Germinal center (tissue), 1 donor: ENCODE results near the gene EYA4.
"Not testable (repeated sequence)": the region's sequence is repeated elsewhere in the genome, so short reads cannot be mapped to it uniquely, and the experiment has no call there.

ENCODE experiments used
- DNase-seq: peaks from one replicate; pipeline ENCODE4 v3.0.0; 2012; ENCODE audit warnings: mixed read lengths, low spot score

The EYA4 gene

DNA sequence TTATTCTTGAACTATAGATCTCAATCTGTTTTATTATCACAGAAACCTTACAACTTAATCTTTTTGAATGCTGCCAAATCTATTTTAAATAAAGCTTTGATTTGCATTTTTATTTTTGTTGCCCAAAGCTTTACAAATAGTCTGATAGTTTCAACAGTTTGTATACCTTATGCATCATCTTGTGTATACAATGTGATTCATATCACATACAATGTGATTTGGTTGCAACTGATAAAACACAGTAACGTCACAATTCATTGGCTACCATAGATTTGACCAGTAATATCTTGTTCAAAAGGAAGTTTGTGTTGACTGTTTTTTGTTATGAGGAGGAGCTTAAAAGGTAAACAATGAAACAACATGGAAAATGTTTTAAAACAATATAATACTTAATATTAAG lies 110.9 kb downstream of the EYA4 start:
- DNase-seq = no peak

GRCh38 chr6:133353061-133353460 lies 111.9 kb downstream of the EYA4 start:
- DNase-seq = no peak

DNA sequence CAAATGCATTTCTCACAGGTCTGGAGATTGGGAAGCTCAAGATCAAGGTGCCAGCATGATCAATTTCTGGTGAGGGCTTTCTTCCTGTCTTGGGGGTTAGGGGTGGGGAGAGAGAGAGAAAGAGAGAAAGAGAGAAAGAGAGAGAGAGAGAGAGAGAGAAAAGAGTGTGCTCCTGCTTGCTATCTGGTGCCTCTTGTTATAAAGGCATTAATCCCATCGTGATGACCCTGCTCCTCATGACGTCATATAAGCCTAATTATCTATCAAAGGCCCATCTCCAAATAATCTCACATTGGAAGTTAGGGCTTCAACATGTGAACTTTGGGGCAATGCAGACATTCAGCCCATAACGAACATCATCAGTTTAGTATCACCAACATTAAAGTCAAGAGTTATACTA lies 114.8 kb downstream of the EYA4 start:
- DNase-seq = no peak

GRCh38 chr6:133358574-133359150 lies 117.5 kb downstream of the EYA4 start:
- no peak for DNase-seq

GRCh38 chr6:133359256-133359655 lies 118.1 kb downstream of the EYA4 start:
- DNase-seq = no peak

DNA sequence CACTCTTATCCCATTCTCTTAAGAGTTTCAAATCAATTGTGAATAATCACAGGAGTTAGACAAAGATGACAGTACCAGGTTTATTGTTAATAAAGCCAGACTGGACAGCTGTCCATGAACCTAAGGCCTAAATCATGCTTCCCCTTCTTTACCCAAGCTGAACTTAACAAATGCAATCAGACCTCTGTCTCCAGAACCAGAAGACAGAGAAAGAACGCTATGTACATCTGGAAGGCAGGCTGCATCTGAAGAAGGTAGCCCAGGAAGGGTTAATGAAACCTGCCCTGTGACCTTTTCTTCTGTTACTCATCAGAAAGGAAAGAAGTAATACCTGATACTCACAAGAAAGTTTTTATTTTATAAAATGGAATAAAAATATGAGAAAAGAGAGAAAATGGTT lies 118.6 kb downstream of the EYA4 start:
- no peak for DNase-seq

- no peak for DNase-seq
Observed at GRCh38 chr6:133360194-133360593, 119.0 kb downstream of the EYA4 start.

- no peak for DNase-seq
Observed at GRCh38 chr6:133362813-133363212, 121.7 kb downstream of the EYA4 start.

GRCh38 chr6:133368664-133369063 lies 127.5 kb downstream of the EYA4 start:
- DNase-seq = no peak

GRCh38 chr6:133369773-133370272 lies 128.7 kb downstream of the EYA4 start:
- no peak for DNase-seq

DNA sequence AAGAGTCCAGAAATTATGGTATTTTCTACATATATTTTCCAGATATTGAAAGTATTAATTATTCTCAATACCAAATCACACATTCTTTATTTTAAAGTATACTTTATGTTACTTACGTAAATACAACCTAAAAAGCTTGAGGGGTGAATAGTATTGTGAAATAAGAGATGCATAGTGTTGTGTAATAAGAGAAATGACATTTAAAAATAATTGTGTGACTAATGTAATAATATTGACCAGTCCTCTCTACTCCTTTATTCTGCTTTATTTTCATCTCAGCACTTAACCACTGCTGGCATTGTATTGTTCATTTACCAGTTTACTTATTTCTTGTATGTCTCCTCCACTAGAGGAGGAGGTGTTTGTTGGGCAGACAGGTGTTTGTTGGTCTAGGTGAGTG lies 135.6 kb downstream of the EYA4 start:
- DNase-seq = no peak

- DNase-seq = no peak
Observed at GRCh38 chr6:133377219-133377618, 136.1 kb downstream of the EYA4 start.

- DNase-seq = no peak
Observed at GRCh38 chr6:133380047-133380446, 138.9 kb downstream of the EYA4 start.

GRCh38 chr6:133380723-133381122 lies 139.6 kb downstream of the EYA4 start:
- DNase-seq = no peak

GRCh38 chr6:133388731-133389130 lies 147.6 kb downstream of the EYA4 start:
- DNase-seq = no peak

DNA sequence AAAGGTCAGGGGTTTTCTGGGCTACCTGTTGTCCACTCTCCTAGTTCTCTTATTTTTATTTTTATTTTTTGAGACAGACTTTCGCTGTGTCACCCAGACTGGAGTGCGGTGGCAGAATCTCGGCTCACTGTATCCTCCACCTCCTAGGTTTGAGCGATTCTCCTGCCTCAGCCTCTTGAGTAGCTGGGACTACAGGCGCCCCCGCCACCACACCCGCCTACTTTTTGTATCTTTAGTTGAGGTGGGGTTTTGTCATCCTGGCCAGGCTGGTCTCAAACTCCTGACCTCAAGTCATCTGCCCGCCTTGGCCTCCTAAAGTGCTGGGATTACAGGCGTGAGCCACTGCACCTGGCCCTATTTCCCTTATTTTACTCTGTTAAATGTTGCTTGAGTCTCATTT lies 149.0 kb downstream of the EYA4 start:
- no peak for DNase-seq

- DNase-seq = no peak
Observed at GRCh38 chr6:133392015-133392414, 150.9 kb downstream of the EYA4 start.

- no peak for DNase-seq
Observed at GRCh38 chr6:133392641-133393040, 151.5 kb downstream of the EYA4 start.

DNA sequence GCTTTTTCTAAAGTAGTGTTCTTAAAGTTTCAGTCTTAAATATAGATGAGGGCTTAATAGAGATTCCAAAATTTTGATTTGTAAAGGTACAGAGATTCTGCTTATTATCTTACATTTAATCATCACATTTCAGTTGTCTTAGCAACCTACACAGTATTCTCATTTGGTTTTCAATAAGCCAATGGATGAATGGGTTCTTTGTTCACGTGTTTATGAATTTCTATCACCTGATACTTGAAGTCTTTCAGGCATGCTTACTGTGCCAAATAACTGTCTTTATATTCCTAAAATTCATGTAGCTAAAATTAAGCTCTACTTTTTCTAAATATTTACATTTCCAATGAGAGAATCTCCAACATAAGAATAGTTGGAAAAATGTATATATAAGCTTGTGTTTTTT lies 152.7 kb downstream of the EYA4 start:
- DNase-seq = no peak

GRCh38 chr6:133394630-133395029 lies 153.5 kb downstream of the EYA4 start:
- DNase-seq = no peak

DNA sequence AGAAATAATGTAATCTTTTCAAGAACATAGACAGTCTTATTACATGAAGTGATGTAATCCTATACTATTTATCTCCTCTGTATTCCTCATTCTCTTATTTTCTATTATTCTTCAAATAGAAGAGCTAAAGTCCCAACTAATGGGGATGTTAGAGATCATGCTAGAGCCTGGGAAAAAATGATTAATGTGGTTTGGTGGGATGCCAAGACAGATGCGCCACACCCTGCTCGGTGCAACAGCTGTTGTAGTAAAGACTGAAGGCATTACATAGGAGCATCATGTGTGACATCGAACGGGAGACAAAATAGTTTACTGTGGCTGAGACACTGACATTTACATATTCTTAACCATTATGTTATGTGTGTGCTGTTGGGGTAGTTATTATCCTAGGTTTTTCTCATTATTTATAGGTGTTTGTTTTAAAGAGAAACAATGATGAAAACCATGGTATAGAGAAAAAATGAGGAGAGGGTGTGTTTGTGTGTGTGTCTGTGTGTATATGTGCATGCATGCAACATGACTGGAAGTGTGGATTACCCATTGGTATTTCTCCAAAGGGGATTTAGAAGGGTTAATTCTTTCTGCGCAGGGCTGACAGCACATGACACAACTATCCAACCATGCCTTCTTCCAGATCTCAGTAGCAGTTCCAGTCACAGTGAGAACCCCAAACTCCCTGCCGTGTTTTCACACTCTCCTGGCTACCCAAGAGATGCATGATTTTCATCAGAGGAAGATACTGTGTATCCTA lies 155.3 kb downstream of the EYA4 start:
- DNase-seq = no peak

- no peak for DNase-seq
Observed at GRCh38 chr6:133396984-133397348, 155.8 kb downstream of the EYA4 start.

DNA sequence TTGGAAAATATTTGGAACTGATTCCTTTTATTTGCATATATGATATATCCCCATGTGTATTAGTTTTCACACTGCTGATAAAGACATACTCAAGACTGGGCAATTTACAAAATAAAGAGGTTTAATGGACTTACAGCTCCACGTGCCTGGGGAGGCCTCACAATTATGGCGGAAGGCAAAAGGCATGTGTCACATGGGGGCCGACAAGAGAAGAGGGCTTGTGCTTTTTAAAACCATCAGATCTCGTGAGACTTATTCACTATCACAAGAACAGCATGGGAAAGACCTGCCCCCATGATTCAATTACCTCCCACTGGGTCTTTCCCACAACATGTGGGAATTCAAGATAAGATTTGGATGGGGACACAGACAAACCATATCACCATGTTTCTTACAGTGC lies 156.4 kb downstream of the EYA4 start:
- not testable (repeated sequence) for DNase-seq

GRCh38 chr6:133399426-133399825 lies 158.3 kb downstream of the EYA4 start:
- DNase-seq = no peak
